ENCODE measurements around the gene AMY1A.
"Not testable (repeated sequence)": the region's sequence is repeated elsewhere in the genome, so short reads cannot be mapped to it uniquely, and the experiment has no call there.

Gene AMY1A

GRCh38 chr1:103655460-103655859 is at the start of gene AMY1A:
TSS of gene AMY1A (plus strand) at chr1:103655760. CDS start at chr1:103656331, 571 bp downstream.
- not testable (repeated sequence) for DNase-seq (ENCODE audit: low read depth in 2 of 2, low spot score in 1 of 2)

GRCh38 chr1:103616362-103616761 is 39.2 kb upstream of the AMY1A start:
- no peak for DNase-seq (ENCODE audit: low read depth in 2 of 2, low spot score in 1 of 2)

- DNase-seq (ENCODE audit: low read depth in 2 of 2, low spot score in 1 of 2): not testable (repeated sequence)
These were observed 38.5 kb upstream of the AMY1A start, which contains the start of gene AMY2A for GRCh38 chr1:103616994-103617477. TSS of gene AMY2A (plus strand) at chr1:103617427. CDS start at chr1:103617441, 14 bp downstream.

- DNase-seq (ENCODE audit: low read depth in 2 of 2, low spot score in 1 of 2): not testable (repeated sequence)
These were observed 28.1 kb upstream of the AMY1A start for GRCh38 chr1:103627436-103627835.

DNA sequence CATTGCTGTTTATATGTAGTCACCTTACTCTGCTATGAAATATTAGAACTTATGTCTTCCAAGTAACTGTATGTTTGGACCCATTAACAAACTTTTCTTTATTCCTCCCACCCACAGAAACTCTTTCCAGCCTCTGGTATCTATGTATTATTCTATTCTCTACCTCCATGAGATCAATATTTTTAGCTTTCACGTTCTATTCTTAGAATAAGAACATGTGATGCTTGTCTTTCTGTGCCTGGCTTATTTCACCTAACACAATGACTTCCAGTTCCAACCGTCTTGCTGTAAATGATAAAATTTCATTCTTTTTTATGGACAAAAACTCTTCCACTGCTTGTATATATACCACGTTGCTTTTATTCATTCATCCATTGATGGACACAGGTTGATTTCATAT is 14.4 kb upstream of the AMY1A start:
- DNase-seq (ENCODE audit: low read depth in 2 of 2, low spot score in 1 of 2): not testable (repeated sequence)

DNA sequence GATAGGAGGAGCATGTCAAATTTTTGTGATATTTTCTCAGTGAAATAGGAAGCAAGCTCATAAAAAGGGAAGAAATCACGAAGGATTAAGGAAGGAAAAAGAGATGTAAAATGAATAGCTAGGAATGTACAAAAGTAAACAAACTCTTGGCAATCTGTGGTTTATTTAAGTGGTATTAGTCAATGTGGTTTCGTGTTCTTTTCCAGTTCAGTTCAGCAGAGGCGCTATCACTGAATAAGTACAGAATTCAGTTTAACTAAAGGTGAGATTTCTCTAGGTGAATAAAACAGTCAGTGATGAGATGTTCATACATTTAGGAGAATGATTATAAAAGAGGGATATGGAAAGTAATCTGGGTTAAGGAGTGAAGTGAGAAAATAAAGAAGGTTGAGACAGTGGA is 11.7 kb upstream of the AMY1A start:
- not testable (repeated sequence) for DNase-seq (ENCODE audit: low read depth in 2 of 2, low spot score in 1 of 2)

DNA sequence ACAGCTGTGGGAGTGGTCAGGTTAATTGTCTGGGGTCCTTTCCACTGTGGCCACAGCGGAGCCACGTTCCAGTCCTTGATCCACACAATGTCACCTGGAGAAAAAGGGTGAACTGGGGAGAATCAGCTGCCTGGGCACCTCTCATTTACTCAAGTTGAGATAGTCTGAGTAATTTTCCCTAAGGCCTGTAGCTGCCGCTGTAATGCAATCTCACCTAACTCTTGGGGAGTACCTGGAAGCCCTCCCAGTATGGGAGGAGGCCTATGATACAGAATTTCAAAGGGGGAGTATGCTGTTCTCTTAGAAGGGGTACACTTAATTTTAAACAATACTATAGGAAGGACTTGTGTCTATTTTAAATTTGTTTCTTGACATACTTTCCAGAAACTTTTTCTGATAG is 5.3 kb upstream of the AMY1A start:
- DNase-seq (ENCODE audit: low read depth in 2 of 2, low spot score in 1 of 2): not testable (repeated sequence)

DNA sequence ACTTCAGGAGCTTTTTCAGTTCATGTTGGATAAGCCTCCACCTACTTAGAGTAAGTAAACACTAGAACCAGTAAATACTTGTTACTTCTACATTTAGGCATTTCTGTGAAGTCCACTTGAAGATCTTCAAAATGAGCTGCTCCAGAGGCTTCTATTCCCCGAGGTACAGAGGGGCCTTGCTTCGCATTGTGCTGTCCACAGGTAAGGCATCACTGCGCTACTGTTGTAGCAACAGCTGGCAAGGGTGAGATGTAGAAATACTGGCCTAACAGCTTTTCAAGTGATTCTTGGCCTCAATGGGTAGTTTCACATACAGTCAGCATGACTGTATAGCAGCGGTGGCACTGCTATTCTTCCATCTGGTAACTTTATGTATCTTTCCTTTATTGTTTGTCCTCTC is 4.7 kb upstream of the AMY1A start:
- DNase-seq (ENCODE audit: low read depth in 2 of 2, low spot score in 1 of 2): not testable (repeated sequence)

GRCh38 chr1:103654133-103654532 is 1.4 kb upstream of the AMY1A start:
- DNase-seq (ENCODE audit: low read depth in 2 of 2, low spot score in 1 of 2): not testable (repeated sequence)

GRCh38 chr1:103676335-103676734 is 20.8 kb downstream of the AMY1A start:
- DNase-seq (ENCODE audit: low read depth in 2 of 2, low spot score in 1 of 2): not testable (repeated sequence)

DNA sequence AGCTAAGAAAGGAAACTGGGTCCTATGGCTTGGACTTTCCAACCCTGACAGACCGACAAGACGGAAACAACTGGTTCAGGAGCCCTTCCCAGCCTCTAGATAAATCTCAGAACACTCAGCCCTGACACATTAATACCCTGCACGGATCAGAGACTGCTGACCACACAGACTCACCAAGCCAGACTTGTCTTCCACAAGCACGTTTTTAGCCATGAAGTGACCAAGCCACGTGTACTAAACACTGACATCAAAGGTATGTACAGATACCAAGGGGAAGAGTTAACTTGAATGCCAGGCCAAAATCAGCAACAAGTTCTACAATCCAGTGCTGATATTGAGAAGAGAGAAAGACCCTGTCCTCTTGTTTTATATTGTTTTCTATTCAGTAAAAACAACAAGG is 40.5 kb downstream of the AMY1A start, which contains the start of gene AMY1B:
Gene AMY1B (minus strand): TSS at position 101 of the 400 bp plus-strand sequence. CDS start 571 bp downstream, outside the sequence.
- DNase-seq (ENCODE audit: low read depth in 2 of 2, low spot score in 1 of 2): not testable (repeated sequence)

- not testable (repeated sequence) for DNase-seq (ENCODE audit: low read depth in 2 of 2, low spot score in 1 of 2)
These were observed 41.9 kb downstream of the AMY1A start for GRCh38 chr1:103697430-103697829.

- not testable (repeated sequence) for DNase-seq (ENCODE audit: low read depth in 2 of 2, low spot score in 1 of 2)
These were observed 45.1 kb downstream of the AMY1A start for GRCh38 chr1:103700669-103701068.

- not testable (repeated sequence) for DNase-seq (ENCODE audit: low read depth in 2 of 2, low spot score in 1 of 2)
These were observed 45.7 kb downstream of the AMY1A start for GRCh38 chr1:103701256-103701655.

DNA sequence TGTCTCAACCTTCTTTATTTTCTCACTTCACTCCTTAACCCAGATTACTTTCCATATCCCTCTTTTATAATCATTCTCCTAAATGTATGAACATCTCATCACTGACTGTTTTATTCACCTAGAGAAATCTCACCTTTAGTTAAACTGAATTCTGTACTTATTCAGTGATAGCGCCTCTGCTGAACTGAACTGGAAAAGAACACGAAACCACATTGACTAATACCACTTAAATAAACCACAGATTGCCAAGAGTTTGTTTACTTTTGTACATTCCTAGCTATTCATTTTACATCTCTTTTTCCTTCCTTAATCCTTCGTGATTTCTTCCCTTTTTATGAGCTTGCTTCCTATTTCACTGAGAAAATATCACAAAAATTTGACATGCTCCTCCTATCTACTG is 52.1 kb downstream of the AMY1A start:
- DNase-seq (ENCODE audit: low read depth in 2 of 2, low spot score in 1 of 2): not testable (repeated sequence)

DNA sequence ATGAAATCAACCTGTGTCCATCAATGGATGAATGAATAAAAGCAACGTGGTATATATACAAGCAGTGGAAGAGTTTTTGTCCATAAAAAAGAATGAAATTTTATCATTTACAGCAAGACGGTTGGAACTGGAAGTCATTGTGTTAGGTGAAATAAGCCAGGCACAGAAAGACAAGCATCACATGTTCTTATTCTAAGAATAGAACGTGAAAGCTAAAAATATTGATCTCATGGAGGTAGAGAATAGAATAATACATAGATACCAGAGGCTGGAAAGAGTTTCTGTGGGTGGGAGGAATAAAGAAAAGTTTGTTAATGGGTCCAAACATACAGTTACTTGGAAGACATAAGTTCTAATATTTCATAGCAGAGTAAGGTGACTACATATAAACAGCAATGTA is 54.8 kb downstream of the AMY1A start:
- DNase-seq (ENCODE audit: low read depth in 2 of 2, low spot score in 1 of 2): not testable (repeated sequence)
